ENCODE results near the gene LIPE.

Gene LIPE

DNA sequence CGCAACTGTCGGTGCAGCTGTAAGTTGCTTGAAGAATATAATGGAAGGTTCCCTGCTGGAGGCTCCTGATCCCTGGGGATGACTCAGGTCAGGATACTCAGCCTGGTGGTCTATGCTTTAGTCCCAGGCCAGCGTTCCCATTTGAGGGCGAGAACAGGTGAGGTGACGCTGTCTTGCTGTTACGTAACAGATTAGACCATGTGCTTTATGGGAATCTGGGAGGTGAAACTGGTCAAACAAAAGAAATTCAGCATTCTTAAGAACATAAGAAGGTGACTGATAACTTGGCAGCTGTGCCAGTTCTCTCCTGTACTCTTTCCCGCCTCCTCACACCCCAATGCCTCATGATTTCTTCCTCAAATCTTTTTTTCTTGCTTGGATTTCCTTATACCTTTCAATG is 15.6 kb upstream of the LIPE start, which contains the start of gene CXCL17:
Gene CXCL17, minus strand, starts transcription at position 114 of the 400 bp plus-strand sequence. CDS start 114 bp downstream, outside the sequence.
- TF ChIP-seq, protein P1, sequence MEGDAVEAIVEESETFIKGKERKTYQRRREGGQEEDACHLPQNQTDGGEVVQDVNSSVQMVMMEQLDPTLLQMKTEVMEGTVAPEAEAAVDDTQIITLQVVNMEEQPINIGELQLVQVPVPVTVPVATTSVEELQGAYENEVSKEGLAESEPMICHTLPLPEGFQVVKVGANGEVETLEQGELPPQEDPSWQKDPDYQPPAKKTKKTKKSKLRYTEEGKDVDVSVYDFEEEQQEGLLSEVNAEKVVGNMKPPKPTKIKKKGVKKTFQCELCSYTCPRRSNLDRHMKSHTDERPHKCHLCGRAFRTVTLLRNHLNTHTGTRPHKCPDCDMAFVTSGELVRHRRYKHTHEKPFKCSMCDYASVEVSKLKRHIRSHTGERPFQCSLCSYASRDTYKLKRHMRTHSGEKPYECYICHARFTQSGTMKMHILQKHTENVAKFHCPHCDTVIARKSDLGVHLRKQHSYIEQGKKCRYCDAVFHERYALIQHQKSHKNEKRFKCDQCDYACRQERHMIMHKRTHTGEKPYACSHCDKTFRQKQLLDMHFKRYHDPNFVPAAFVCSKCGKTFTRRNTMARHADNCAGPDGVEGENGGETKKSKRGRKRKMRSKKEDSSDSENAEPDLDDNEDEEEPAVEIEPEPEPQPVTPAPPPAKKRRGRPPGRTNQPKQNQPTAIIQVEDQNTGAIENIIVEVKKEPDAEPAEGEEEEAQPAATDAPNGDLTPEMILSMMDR (IDR thresholded peaks at IDR 0.05; ENCODE audit: borderline replicate concordance, extremely low read depth, low read length, poor library complexity, severe bottlenecking), result no peak
- TF ChIP-seq EZH2 (IDR thresholded peaks at IDR 0.05; ENCODE audit: borderline replicate concordance, low read depth, low read length, severe bottlenecking), result no peak
- no peak within 1 kb of the TSS for H3K9ac ChIP-seq (ENCODE audit: low read depth, low read length)
- H3K4me1 ChIP-seq (ENCODE audit: insufficient read depth, low read length), result no peaks in the 10 kb centered on the region
- H3K4me2 ChIP-seq (ENCODE audit: insufficient read depth, low read length), result no peak within 1 kb of the TSS
- ATAC-seq (ENCODE audit: insufficient read depth, low read depth) (no peak), DNase-seq (no peak)
- H3K9me3 ChIP-seq (ENCODE audit: insufficient read depth, low read length, severe bottlenecking), result no peaks in the 10 kb centered on the region
- H3K27me3 ChIP-seq (ENCODE audit: insufficient read depth, low read length, poor library complexity), result peaks cover 3% of the 10 kb centered on the region
- no peaks in the 10 kb centered on the region for H3K79me2 ChIP-seq (ENCODE audit: insufficient read depth, low read length)
- H3K36me3 ChIP-seq (ENCODE audit: insufficient read depth, low read length), result no peaks in the 10 kb centered on the region
- no peak within 1 kb of the TSS for H3K4me3 ChIP-seq (ENCODE audit: low read depth in 1 of 2, low read length in 2 of 2)
- H2AFZ ChIP-seq (ENCODE audit: low read depth, low read length), result no peak within 1 kb of the TSS
- 0 out of 2 replicates have a peak, but pooled peaks cover 5% of the 10 kb centered on the region for H4K20me1 ChIP-seq (ENCODE audit: insufficient read depth, low read length)
- H3K27ac ChIP-seq (ENCODE audit: low read length), result no peak within 1 kb of the TSS

DNA sequence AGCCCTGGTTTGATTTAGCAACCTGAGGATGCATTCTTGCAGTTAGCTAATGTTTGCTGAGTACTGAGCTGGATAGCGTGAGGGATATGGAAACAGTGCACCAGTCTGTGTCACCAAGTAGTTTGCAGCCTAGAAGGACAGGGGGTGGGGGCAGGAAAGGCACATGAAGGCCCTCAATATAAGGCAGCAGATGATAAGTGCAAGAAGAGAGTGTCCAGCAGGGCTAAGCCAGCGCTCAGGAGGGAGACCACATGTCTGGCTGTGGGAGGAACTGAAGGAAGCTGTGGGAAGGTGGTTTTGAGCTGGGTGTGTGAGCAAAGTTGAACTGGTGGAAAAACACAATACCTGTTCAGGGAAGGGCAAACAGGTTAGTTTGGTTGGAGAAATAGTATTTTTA is 13.9 kb upstream of the LIPE start:
- Histone ChIP-seq H3K4me1 (ENCODE audit: insufficient read depth, low read length) (no peaks in the 10 kb centered on the region), H2AFZ (ENCODE audit: low read depth, low read length) (no peak overlapping the region), H3K27ac (ENCODE audit: low read length) (no peak overlapping the region), H3K27me3 (ENCODE audit: insufficient read depth, low read length, poor library complexity) (peaks cover 3% of the 10 kb centered on the region), H3K79me2 (ENCODE audit: insufficient read depth, low read length) (no peaks in the 10 kb centered on the region), H3K4me2 (ENCODE audit: insufficient read depth, low read length) (no peak overlapping the region), H3K9me3 (ENCODE audit: insufficient read depth, low read length, severe bottlenecking) (no peaks in the 10 kb centered on the region), H4K20me1 (ENCODE audit: insufficient read depth, low read length) (0 out of 2 replicates have a peak, but pooled peaks cover 5% of the 10 kb centered on the region), H3K36me3 (ENCODE audit: insufficient read depth, low read length) (no peaks in the 10 kb centered on the region), H3K9ac (ENCODE audit: low read depth, low read length) (no peak overlapping the region), H3K4me3 (ENCODE audit: low read depth in 1 of 2, low read length in 2 of 2) (no peak overlapping the region)
- ATAC-seq (ENCODE audit: insufficient read depth, low read depth) (no peak), DNase-seq (no peak)
- no peak for TF ChIP-seq EZH2 (IDR thresholded peaks at IDR 0.05; ENCODE audit: borderline replicate concordance, low read depth, low read length, severe bottlenecking)
- TF ChIP-seq, protein P1 (IDR thresholded peaks at IDR 0.05; ENCODE audit: borderline replicate concordance, extremely low read depth, low read length, poor library complexity, severe bottlenecking), result no peak

GRCh38 chr19:42440357-42441048 is 13.3 kb upstream of the LIPE start:
- peak; percentile 77 for DNase-seq
- Histone ChIP-seq H3K27me3 (ENCODE audit: insufficient read depth, low read length, poor library complexity) (peaks cover 3% of the 10 kb centered on the region), H3K27ac (ENCODE audit: low read length) (no peak overlapping the region), H3K4me3 (ENCODE audit: low read depth in 1 of 2, low read length in 2 of 2) (no peak overlapping the region), H2AFZ (ENCODE audit: low read depth, low read length) (peak overlapping the region; percentile 10; the same call in 1 of the 2 replicates), H3K4me2 (ENCODE audit: insufficient read depth, low read length) (no peak overlapping the region), H3K9me3 (ENCODE audit: insufficient read depth, low read length, severe bottlenecking) (no peaks in the 10 kb centered on the region), H3K4me1 (ENCODE audit: insufficient read depth, low read length) (no peaks in the 10 kb centered on the region), H4K20me1 (ENCODE audit: insufficient read depth, low read length) (0 out of 2 replicates have a peak, but pooled peaks cover 5% of the 10 kb centered on the region), H3K9ac (ENCODE audit: low read depth, low read length) (no peak overlapping the region), H3K79me2 (ENCODE audit: insufficient read depth, low read length) (no peaks in the 10 kb centered on the region), H3K36me3 (ENCODE audit: insufficient read depth, low read length) (no peaks in the 10 kb centered on the region)
- TF ChIP-seq, protein P1 (IDR thresholded peaks at IDR 0.05; ENCODE audit: borderline replicate concordance, extremely low read depth, low read length, poor library complexity, severe bottlenecking), result peak; percentile 96
- TF ChIP-seq EZH2 (IDR thresholded peaks at IDR 0.05; ENCODE audit: borderline replicate concordance, low read depth, low read length, severe bottlenecking), result no peak
- ATAC-seq (ENCODE audit: insufficient read depth, low read depth), result peak; percentile 81

Measured in DND-41 (cell line).